ENCODE data around the gene MINPP1.

DNA sequence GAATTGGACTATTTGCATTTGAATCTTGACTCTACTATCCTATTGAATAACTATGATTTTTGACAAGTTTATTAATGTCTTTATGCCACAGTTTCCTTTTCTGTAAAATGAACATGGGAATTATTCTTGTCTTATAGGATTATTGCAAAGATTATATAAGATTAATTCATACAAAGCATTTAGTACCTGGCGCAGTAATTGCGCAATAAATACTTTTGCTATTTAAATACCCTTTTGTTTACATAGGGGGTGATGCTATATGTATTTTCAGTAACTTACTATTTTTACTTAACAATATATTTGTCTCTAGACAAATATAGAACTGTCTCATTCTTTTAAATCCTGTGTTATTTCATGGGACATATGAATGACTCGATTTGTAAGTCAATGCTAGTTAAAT lies 5.3 kb downstream of the MINPP1 start:
- TF ChIP-seq CTCF (IDR thresholded peaks at IDR 0.05) (no peak), POLR2A (IDR thresholded peaks at IDR 0.05) (no peak)

Measured in gastroesophageal sphincter (tissue), 3 donors.